ENCODE data around the gene MTG2.

Gene MTG2

GRCh38 chr20:62183426-62184142 is 756 bp downstream of the MTG2 start:
- DNase-seq (ENCODE audit: low read depth in 3 of 3), result no peak

- no peak for DNase-seq (ENCODE audit: low read depth in 3 of 3)
Observed at GRCh38 chr20:62186096-62186426, 3.2 kb downstream of the MTG2 start.

GRCh38 chr20:62186887-62187866 is 4.3 kb downstream of the MTG2 start:
- no peak for DNase-seq (ENCODE audit: low read depth in 3 of 3)

- DNase-seq (ENCODE audit: low read depth in 3 of 3), result no peak
Observed at GRCh38 chr20:62190639-62191411, 8.0 kb downstream of the MTG2 start.

GRCh38 chr20:62191781-62192559 is 9.1 kb downstream of the MTG2 start:
- DNase-seq (ENCODE audit: low read depth in 3 of 3), result no peak

GRCh38 chr20:62192635-62193034 is 9.8 kb downstream of the MTG2 start:
- no peak for DNase-seq (ENCODE audit: low read depth in 3 of 3)

GRCh38 chr20:62193079-62194025 is 10.5 kb downstream of the MTG2 start:
- no peak for DNase-seq (ENCODE audit: low read depth in 3 of 3)

- no peak for DNase-seq (ENCODE audit: low read depth in 3 of 3)
Observed at GRCh38 chr20:62195075-62195405, 12.2 kb downstream of the MTG2 start.

- DNase-seq (ENCODE audit: low read depth in 3 of 3), result no peak
Observed at GRCh38 chr20:62195736-62196135, 12.9 kb downstream of the MTG2 start.

GRCh38 chr20:62196286-62196685 is 13.5 kb downstream of the MTG2 start:
- no peak for DNase-seq (ENCODE audit: low read depth in 3 of 3)

GRCh38 chr20:62197311-62197710 is 14.5 kb downstream of the MTG2 start:
- DNase-seq (ENCODE audit: low read depth in 3 of 3), result no peak

- DNase-seq (ENCODE audit: low read depth in 3 of 3), result no peak
Observed at GRCh38 chr20:62197801-62198200, 15.0 kb downstream of the MTG2 start.

- DNase-seq (ENCODE audit: low read depth in 3 of 3), result no peak
Observed at GRCh38 chr20:62198496-62198895, 15.7 kb downstream of the MTG2 start.

GRCh38 chr20:62198931-62199330 is 16.1 kb downstream of the MTG2 start:
- DNase-seq (ENCODE audit: low read depth in 3 of 3), result no peak

GRCh38 chr20:62200491-62201172 is 17.8 kb downstream of the MTG2 start:
- no peak for DNase-seq (ENCODE audit: low read depth in 3 of 3)

- no peak for DNase-seq (ENCODE audit: low read depth in 3 of 3)
Observed at GRCh38 chr20:62201173-62202082, 18.6 kb downstream of the MTG2 start.

- DNase-seq (ENCODE audit: low read depth in 3 of 3), result no peak
Observed at GRCh38 chr20:62202083-62202395, 19.2 kb downstream of the MTG2 start.

- no peak for DNase-seq (ENCODE audit: low read depth in 3 of 3)
Observed at GRCh38 chr20:62202676-62203377, 20.0 kb downstream of the MTG2 start.

Data from stimulated activated CD4-positive, alpha-beta T cell treated with anti-CD3 and anti-CD28 coated beads, TNF-alpha, amount 100 ng/mL, for 4 hours (primary cell).